ENCODE data around the gene ALG12.

GRCh38 chr22:49865156-49865555, 53.1 kb downstream of the ALG12 start:
- TF ChIP-seq KLF6 (CRISPR knock-in tag; IDR thresholded peaks at IDR 0.05): no peak
- TF ChIP-seq SIN3A (IDR thresholded peaks at IDR 0.05; ENCODE audit: borderline replicate concordance, low read depth, low read length): no peak
- no peak for TF ChIP-seq PHB2 (IDR thresholded peaks at IDR 0.05; ENCODE audit: partially characterized antibody)
- TF ChIP-seq FOSL1 (CRISPR knock-in tag; IDR thresholded peaks at IDR 0.05; ENCODE audit: borderline replicate concordance): no peak
